Panc1 (cell line): Measurements from ENCODE around the gene MAP2. TPM values are rescaled to one million over a fixed set of nuclear protein-coding genes. Genes with fewer than 3 reads are reported as not detected.

ENCODE experiments used
- ATAC-seq: fragments of 200-7000 bp; cut with Tn5 transposase; 2 replicates; pipeline ENCODE4 v1.9.1; 2020; ENCODE audit warnings: mild to moderate bottlenecking, moderate library complexity
- BruUV-seq: library from RNA; stranded (reverse); fragments of 400-500 nt; replicated peaks from 2 replicates; lab custom pipeline; 2021; lab: Mats Ljungman, UMichigan
- CTCF ChIA-PET: fragments of 300-600 bp; sonication (Branson Sonifier 250); formaldehyde crosslinking; loops from one replicate; lab custom pipeline; 2022; ENCODE audit warnings: antibody characterized with exemption; lab: Charles Lee
- POLR2A ChIA-PET: fragments of 300-600 bp; sonication (Branson Sonifier 250); formaldehyde crosslinking; loops from one replicate; lab custom pipeline; 2022; ENCODE audit warnings: antibody characterized with exemption; lab: Charles Lee
- DNase-seq: peaks from one replicate; pipeline ENCODE4 v3.0.0-alpha.2; 2010; ENCODE audit warnings: low read depth, low spot score
- H3K27ac ChIP-seq: 2 replicates; pipeline ENCODE4 v1.5.1; 2011; ENCODE audit warnings: mild to moderate bottlenecking, low read length, inconsistent platforms
- H3K27me3 ChIP-seq: fragments of 200-500 bp; sonication (Bioruptor generic); 2 replicates; pipeline ENCODE4 v1.6.0; 2014; ENCODE audit warnings: low read length, inconsistent platforms; ENCODE audit not compliant: control insufficient read depth, insufficient read depth
- H3K36me3 ChIP-seq: fragments of 200-500 bp; sonication (Bioruptor generic); 2 replicates; pipeline ENCODE4 v1.5.1; 2014; ENCODE audit warnings: inconsistent platforms, mild to moderate bottlenecking, low read length, moderate library complexity; ENCODE audit not compliant: control insufficient read depth, insufficient read depth
- H3K4me1 ChIP-seq: 2 replicates; pipeline ENCODE4 v1.5.1; 2011; ENCODE audit warnings: inconsistent platforms, mild to moderate bottlenecking, low read length, moderate library complexity; ENCODE audit not compliant: control insufficient read depth, insufficient read depth
- H3K4me3 ChIP-seq, 2 experiments: 2 replicates each; pipeline ENCODE4 v1.5.1; 2011 to 2012; ENCODE audit warnings: low read depth in 2 of 2, low read length in 2 of 2, mild to moderate bottlenecking in 2 of 2, inconsistent platforms in 1 of 2, moderate library complexity in 1 of 2
- H3K9me3 ChIP-seq: fragments of 200-500 bp; sonication (Bioruptor generic); 2 replicates; pipeline ENCODE4 v1.5.1; 2014; ENCODE audit warnings: low read depth, mild to moderate bottlenecking, inconsistent platforms, low read length, moderate library complexity; ENCODE audit not compliant: control insufficient read depth, insufficient read depth
- POLR2AphosphoS5 ChIP-seq: IDR thresholded peaks from 2 replicates; pipeline ENCODE4 v1.6.1; 2012; ENCODE audit warnings: mild to moderate bottlenecking, low read depth, low read length, moderate library complexity
- SIN3A ChIP-seq: IDR thresholded peaks from 2 replicates; pipeline ENCODE4 v1.6.1; 2012; ENCODE audit warnings: low read depth, mild to moderate bottlenecking, low read length, moderate library complexity, borderline replicate concordance; ENCODE audit not compliant: insufficient read depth
- TCF7L2 ChIP-seq: IDR thresholded peaks from 2 replicates; pipeline ENCODE4 v1.6.1; 2011; ENCODE audit warnings: mild to moderate bottlenecking, low read depth, low read length, inconsistent platforms
- in situ Hi-C: cut with HindIII; loops from 2 replicates; pipeline ENCODE4 v1.10.0; 2016; ENCODE audit warnings: low sequenced_read_pairs, low pct_unique_long_range_greater_than_20kb
- intact Hi-C: fragments of 100-400 bp; cut with micrococcal nuclease; formaldehyde crosslinking; loops from one replicate; pipeline ENCODE4 v1.10.0; 2022; ENCODE audit not compliant: unreplicated experiment
- total RNA-seq: library from RNA; stranded (reverse); gene quantifications from one replicate; pipeline ENCODE4 v1.2.1, GENCODE V29; 2021; ENCODE audit not compliant: unreplicated experiment
- TF ChIP-seq, protein P1 (sequence below): fragments of 450-650 bp; IDR thresholded peaks from 2 replicates; pipeline ENCODE4 v1.5.1; 2017; ENCODE audit warnings: mild to moderate bottlenecking
- TF ChIP-seq, protein P2 (sequence below), 2 experiments: IDR thresholded peaks; 2 replicates each; pipeline ENCODE4 v1.6.1; 2011 to 2012; ENCODE audit warnings: low read depth in 2 of 2, control low read depth in 1 of 2, low read length in 1 of 2, mild to moderate bottlenecking in 1 of 2, moderate library complexity in 1 of 2; ENCODE audit not compliant: insufficient read depth in 1 of 2

MAP2 gene
- total RNA-seq, 1 experiment from 2014 or later = 44.9 TPM

DNA sequence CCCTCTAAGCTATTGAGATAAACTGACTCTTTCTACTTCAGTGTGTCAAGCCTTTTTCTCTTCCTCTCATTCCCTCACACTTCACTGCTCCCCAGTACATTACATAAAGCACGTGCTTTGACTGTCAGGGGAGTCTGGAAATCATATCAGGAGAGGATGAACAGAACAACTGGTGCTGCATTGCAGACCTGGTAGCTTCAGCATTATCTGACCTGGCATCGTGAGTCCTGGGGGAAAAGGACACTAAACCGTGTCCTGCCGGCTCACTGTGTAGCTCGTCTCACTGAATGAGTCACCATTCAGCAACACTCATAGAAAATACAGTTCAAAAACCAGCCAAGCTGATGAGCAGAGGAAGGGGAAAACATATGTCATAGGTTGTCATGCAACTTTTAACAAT, 239.3 kb downstream of the MAP2 start:
- DNase-seq = no peak
- POLR2A ChIA-PET = no interaction called here
- CTCF ChIA-PET = no interaction called here

DNA sequence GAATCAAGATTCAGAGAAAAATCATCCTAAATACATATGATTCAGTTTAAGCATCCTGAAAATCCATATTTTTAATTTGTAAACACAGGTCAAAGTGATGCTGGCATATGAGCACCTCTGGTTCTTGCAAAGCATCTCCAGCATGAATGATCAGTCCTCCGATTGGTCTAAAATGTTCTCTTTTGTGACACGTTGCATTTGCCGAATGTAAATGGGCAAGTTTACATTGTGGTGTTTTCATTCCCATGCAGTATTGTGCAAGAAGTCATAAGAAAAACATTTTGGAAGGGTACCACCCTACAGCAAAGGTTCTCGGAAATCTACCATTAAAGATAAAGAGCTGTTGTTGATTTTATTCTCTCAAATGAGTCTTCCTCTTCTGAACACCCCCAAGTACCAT, 239.8 kb downstream of the MAP2 start:
- H3K9me3 ChIP-seq = no peaks in the 10 kb centered on the region
- ATAC-seq (no peak), DNase-seq (no peak)
- CTCF ChIA-PET = no interaction called here
- no peaks in the 10 kb centered on the region for H3K36me3 ChIP-seq
- in situ Hi-C loops = no loop called here
- H3K4me1 ChIP-seq = peaks cover 3% of the 10 kb centered on the region; the same call in 1 of the 2 replicates
- H3K27ac ChIP-seq = no peak overlapping the region
- TF ChIP-seq TCF7L2 = no peak
- POLR2A ChIA-PET = no interaction called here
- BruUV-seq = no TSS peak
- no peaks in the 10 kb centered on the region for H3K27me3 ChIP-seq
- intact Hi-C loops = no loop called here
- H3K4me3 ChIP-seq = no peak overlapping the region

More for the DNA sequence above, 239.3 kb downstream of the MAP2 start:
- Histone ChIP-seq H3K4me3 (no peak overlapping the region), H3K9me3 (no peaks in the 10 kb centered on the region), H3K27me3 (no peaks in the 10 kb centered on the region), H3K4me1 (peaks cover 3% of the 10 kb centered on the region; the same call in 1 of the 2 replicates), H3K27ac (0 out of 2 replicates have a peak overlapping the region, but pooled peaks have one; percentile 25), H3K36me3 (no peaks in the 10 kb centered on the region)
- BruUV-seq = no TSS peak
- ATAC-seq = peak; percentile 70; the same call in 1 of the 2 replicates
- TF ChIP-seq SIN3A (no peak), TCF7L2 (no peak)
- TF ChIP-seq, protein P1, sequence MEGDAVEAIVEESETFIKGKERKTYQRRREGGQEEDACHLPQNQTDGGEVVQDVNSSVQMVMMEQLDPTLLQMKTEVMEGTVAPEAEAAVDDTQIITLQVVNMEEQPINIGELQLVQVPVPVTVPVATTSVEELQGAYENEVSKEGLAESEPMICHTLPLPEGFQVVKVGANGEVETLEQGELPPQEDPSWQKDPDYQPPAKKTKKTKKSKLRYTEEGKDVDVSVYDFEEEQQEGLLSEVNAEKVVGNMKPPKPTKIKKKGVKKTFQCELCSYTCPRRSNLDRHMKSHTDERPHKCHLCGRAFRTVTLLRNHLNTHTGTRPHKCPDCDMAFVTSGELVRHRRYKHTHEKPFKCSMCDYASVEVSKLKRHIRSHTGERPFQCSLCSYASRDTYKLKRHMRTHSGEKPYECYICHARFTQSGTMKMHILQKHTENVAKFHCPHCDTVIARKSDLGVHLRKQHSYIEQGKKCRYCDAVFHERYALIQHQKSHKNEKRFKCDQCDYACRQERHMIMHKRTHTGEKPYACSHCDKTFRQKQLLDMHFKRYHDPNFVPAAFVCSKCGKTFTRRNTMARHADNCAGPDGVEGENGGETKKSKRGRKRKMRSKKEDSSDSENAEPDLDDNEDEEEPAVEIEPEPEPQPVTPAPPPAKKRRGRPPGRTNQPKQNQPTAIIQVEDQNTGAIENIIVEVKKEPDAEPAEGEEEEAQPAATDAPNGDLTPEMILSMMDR = no peak
- in situ Hi-C loops (no loop called here), intact Hi-C loops (no loop called here)

DNA sequence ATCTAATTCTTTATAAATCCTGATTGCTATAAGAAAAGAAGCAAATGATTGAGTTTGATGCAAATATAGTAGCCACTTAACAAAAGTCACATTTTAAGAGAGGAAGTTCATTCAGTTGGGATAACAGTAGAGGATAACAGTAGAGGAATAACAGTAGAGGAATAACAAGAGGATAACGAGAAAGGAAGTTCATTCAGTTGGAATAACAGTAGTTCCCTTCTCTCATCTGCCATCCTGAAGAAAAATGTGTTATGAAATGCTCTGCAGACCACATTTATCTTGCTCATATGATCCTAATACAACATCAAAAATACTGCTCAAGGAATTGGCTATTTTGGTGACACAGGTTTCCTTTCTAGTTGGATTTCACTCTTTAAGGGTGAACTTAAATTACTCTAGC, 242.4 kb downstream of the MAP2 start:
- no peaks in the 10 kb centered on the region for H3K36me3 ChIP-seq
- DNase-seq (no peak), ATAC-seq (no peak)
- no peak overlapping the region for H3K4me3 ChIP-seq
- BruUV-seq = TSS peak; percentile 19
- H3K27me3 ChIP-seq = no peaks in the 10 kb centered on the region
- POLR2A ChIA-PET = no interaction called here
- peaks cover 3% of the 10 kb centered on the region; the same call in 1 of the 2 replicates for H3K4me1 ChIP-seq
- in situ Hi-C loops = no loop called here
- TF ChIP-seq SIN3A = no peak
- TF ChIP-seq POLR2AphosphoS5 = no peak
- no peak for TF ChIP-seq TCF7L2
- TF ChIP-seq, protein P1 = no peak
- TF ChIP-seq, protein P2, sequence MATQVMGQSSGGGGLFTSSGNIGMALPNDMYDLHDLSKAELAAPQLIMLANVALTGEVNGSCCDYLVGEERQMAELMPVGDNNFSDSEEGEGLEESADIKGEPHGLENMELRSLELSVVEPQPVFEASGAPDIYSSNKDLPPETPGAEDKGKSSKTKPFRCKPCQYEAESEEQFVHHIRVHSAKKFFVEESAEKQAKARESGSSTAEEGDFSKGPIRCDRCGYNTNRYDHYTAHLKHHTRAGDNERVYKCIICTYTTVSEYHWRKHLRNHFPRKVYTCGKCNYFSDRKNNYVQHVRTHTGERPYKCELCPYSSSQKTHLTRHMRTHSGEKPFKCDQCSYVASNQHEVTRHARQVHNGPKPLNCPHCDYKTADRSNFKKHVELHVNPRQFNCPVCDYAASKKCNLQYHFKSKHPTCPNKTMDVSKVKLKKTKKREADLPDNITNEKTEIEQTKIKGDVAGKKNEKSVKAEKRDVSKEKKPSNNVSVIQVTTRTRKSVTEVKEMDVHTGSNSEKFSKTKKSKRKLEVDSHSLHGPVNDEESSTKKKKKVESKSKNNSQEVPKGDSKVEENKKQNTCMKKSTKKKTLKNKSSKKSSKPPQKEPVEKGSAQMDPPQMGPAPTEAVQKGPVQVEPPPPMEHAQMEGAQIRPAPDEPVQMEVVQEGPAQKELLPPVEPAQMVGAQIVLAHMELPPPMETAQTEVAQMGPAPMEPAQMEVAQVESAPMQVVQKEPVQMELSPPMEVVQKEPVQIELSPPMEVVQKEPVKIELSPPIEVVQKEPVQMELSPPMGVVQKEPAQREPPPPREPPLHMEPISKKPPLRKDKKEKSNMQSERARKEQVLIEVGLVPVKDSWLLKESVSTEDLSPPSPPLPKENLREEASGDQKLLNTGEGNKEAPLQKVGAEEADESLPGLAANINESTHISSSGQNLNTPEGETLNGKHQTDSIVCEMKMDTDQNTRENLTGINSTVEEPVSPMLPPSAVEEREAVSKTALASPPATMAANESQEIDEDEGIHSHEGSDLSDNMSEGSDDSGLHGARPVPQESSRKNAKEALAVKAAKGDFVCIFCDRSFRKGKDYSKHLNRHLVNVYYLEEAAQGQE (IDR thresholded peaks at IDR 0.05; ENCODE audit: insufficient read depth in 1 of 2, low read depth in 2 of 2, low read length in 1 of 2) = no peak
- H3K9me3 ChIP-seq = no peaks in the 10 kb centered on the region
- CTCF ChIA-PET = no interaction called here
- intact Hi-C loops = no loop called here
- no peak overlapping the region for H3K27ac ChIP-seq
